Loucy (cell line): ENCODE data around the gene PRND.

Source experiments
- CTCF ChIP-seq: fragments of 200-600 bp; sonication (generic); conservative IDR thresholded peaks from 2 replicates; pipeline ENCODE4 v1.5.1; 2014; ENCODE audit warnings: mild to moderate bottlenecking, antibody characterized with exemption, low read length
- EZH2phosphoT487 ChIP-seq: fragments of 200-600 bp; IDR thresholded peaks from 2 replicates; pipeline ENCODE4 v1.6.1; 2018; ENCODE audit warnings: antibody characterized with exemption, mild to moderate bottlenecking, moderate library complexity, borderline replicate concordance

- TF ChIP-seq CTCF (no peak), EZH2phosphoT487 (no peak)
These were observed 43.9 kb upstream of the PRND start for GRCh38 chr20:4677846-4678245.
